Keratinocyte (primary cell): ENCODE data around the gene NMNAT2. TPM values are rescaled to one million over a fixed set of nuclear protein-coding genes. Genes with fewer than 3 reads are reported as not detected.

Source experiments
- DNase-seq: peaks from one replicate; pipeline ENCODE4 v3.0.0-alpha.2; 2011; ENCODE audit warnings: low read depth, missing footprints, low spot score
- FAIRE-seq: peaks from 2 replicates; lab custom pipeline; 2011; peaks lifted over from hg19 to GRCh38; lab: Jason Lieb, UNC
- H2AFZ ChIP-seq: 2 replicates; pipeline ENCODE4 v1.6.0; 2012; ENCODE audit warnings: low read length, control low read depth, inconsistent platforms; ENCODE audit not compliant: control insufficient read depth
- H3K27ac ChIP-seq: 2 replicates; pipeline ENCODE4 v1.5.1; 2011; ENCODE audit warnings: low read length; ENCODE audit not compliant: control insufficient read depth, insufficient read depth
- H3K27me3 ChIP-seq: 3 replicates; pipeline ENCODE4 v1.6.0; 2011; ENCODE audit warnings: low read length; ENCODE audit not compliant: control insufficient read depth, insufficient read depth; ENCODE audit errors: extremely low read depth
- H3K36me3 ChIP-seq, 2 experiments: 2 replicates in 1 of 2; 3 replicates in 1 of 2; pipeline ENCODE4 v1.5.1; 2011; ENCODE audit warnings: low read length in 2 of 2, mild to moderate bottlenecking in 1 of 2; ENCODE audit not compliant: control insufficient read depth in 2 of 2, insufficient read depth in 2 of 2; ENCODE audit errors: extremely low read depth in 1 of 2
- H3K4me1 ChIP-seq: 3 replicates; pipeline ENCODE4 v1.5.1; 2011; ENCODE audit warnings: low read length; ENCODE audit not compliant: control insufficient read depth, insufficient read depth; ENCODE audit errors: extremely low read depth
- H3K4me2 ChIP-seq: 3 replicates; pipeline ENCODE4 v1.6.0; 2011; ENCODE audit warnings: low read depth, low read length; ENCODE audit not compliant: control insufficient read depth, insufficient read depth; ENCODE audit errors: extremely low read depth
- H3K4me3 ChIP-seq, 3 experiments: fragments of 200-600 bp in 1 of 3; sonication (generic) in 1 of 3; 2 replicates in 2 of 3; 3 replicates in 1 of 3; pipeline ENCODE4 v1.5.1; 2011 to 2016; ENCODE audit warnings: low read length in 3 of 3, mild to moderate bottlenecking in 3 of 3, control low read depth in 2 of 3, inconsistent platforms in 1 of 3, low read depth in 1 of 3, mixed read lengths in 1 of 3, mixed run types in 1 of 3, moderate library complexity in 1 of 3; ENCODE audit not compliant: control insufficient read depth in 2 of 3, insufficient read depth in 2 of 3; ENCODE audit errors: extremely low read depth in 1 of 3
- H3K79me2 ChIP-seq: 2 replicates; pipeline ENCODE4 v1.6.0; 2012; ENCODE audit warnings: low read length; ENCODE audit not compliant: control insufficient read depth, insufficient read depth
- H3K9ac ChIP-seq: 3 replicates; pipeline ENCODE4 v1.6.0; 2011; ENCODE audit warnings: low read length; ENCODE audit not compliant: control insufficient read depth, insufficient read depth; ENCODE audit errors: extremely low read depth
- H3K9me1 ChIP-seq: 3 replicates; pipeline ENCODE4 v1.6.0; 2011; ENCODE audit warnings: low read length; ENCODE audit not compliant: control insufficient read depth, insufficient read depth; ENCODE audit errors: extremely low read depth
- H3K9me3 ChIP-seq: 2 replicates; pipeline ENCODE4 v1.5.1; 2012; ENCODE audit warnings: low read depth, low read length; ENCODE audit not compliant: control insufficient read depth
- H4K20me1 ChIP-seq: 3 replicates; pipeline ENCODE4 v1.6.0; 2011; ENCODE audit warnings: low read length; ENCODE audit not compliant: control insufficient read depth, insufficient read depth; ENCODE audit errors: extremely low read depth
- CTCF ChIP-seq, 3 experiments: IDR thresholded peaks in 1 of 3; conservative IDR thresholded peaks in 1 of 3; optimal IDR thresholded peaks in 1 of 3; 2 replicates in 2 of 3; 3 replicates in 1 of 3; pipeline versions ENCODE3 to v1.5.1; 2011; ENCODE audit warnings: low read length in 3 of 3, mild to moderate bottlenecking in 3 of 3, moderate library complexity in 2 of 3, control low read depth in 1 of 3, inconsistent platforms in 1 of 3; ENCODE audit not compliant: insufficient read depth in 2 of 3; ENCODE audit errors: extremely low read depth in 1 of 3
- EZH2 ChIP-seq: IDR thresholded peaks from one replicate; pipeline ENCODE4 v1.6.1; 2012; ENCODE audit warnings: inconsistent platforms, mild to moderate bottlenecking, low read length, moderate library complexity
- dilution Hi-C: fragments of 300-500 bp; cut with MboI; formaldehyde crosslinking; loops from one replicate; pipeline ENCODE4 v1.7.0; 2020; ENCODE audit warnings: low sequenced_read_pairs; ENCODE audit not compliant: extremely low pct_ligation_motif_present
- polyA plus RNA-seq, 5 experiments: library from polyadenylated mRNA; depleted of rRNA in 3 of 5; stranded (reverse) in 3 of 5; stranded (forward) in 1 of 5; unstranded in 1 of 5; fragments of >200 nt; gene quantifications; 1 replicate in 1 of 5; 2 replicates in 3 of 5; 3 replicates in 1 of 5; pipeline versions ENCODE4 v1.2.1 to v1.2.3, GENCODE V29; 2011 to 2012; ENCODE audit warnings: missing spikeins in 2 of 5, low read depth in 1 of 5, low replicate concordance in 1 of 5

The NMNAT2 gene
- polyA plus RNA-seq, 1 donor (not counting 4 experiments of a cell fraction or from before 2014, with no cell fraction given) = 0.72 TPM

- Histone ChIP-seq H3K4me2 (no peak overlapping the region), H3K79me2 (no peaks in the 10 kb centered on the region), H3K36me3 (no peaks in the 10 kb centered on the region), H3K4me1 (no peaks in the 10 kb centered on the region), H2AFZ (no peak overlapping the region), H4K20me1 (no peaks in the 10 kb centered on the region), H3K9ac (no peak overlapping the region), H3K9me1 (no peaks in the 10 kb centered on the region), H3K27ac (no peak overlapping the region), H3K27me3 (peaks cover 6% of the 10 kb centered on the region), H3K4me3 (no peak overlapping the region), H3K9me3 (no peaks in the 10 kb centered on the region)
- no peak for FAIRE-seq
- TF ChIP-seq CTCF (optimal IDR thresholded peaks at IDR 0.05 in 1 of 3, IDR thresholded peaks at IDR 0.05 in 1 of 3, conservative IDR thresholded peaks at IDR 0.05 in 1 of 3; ENCODE audit: extremely low read depth in 1 of 3, insufficient read depth in 2 of 3, low read length in 3 of 3) (no peak), EZH2 (no peak)
- dilution Hi-C loops = no loop called here
- DNase-seq = no peak
Observed at GRCh38 chr1:183394435-183394834, 23.7 kb downstream of the NMNAT2 start.

GRCh38 chr1:183391863-183392262 lies 26.3 kb downstream of the NMNAT2 start:
- Histone ChIP-seq H3K27me3 (peaks cover 9% of the 10 kb centered on the region), H3K4me2 (no peak overlapping the region), H3K9me1 (no peaks in the 10 kb centered on the region), H3K27ac (no peak overlapping the region), H3K4me3 (no peak overlapping the region), H4K20me1 (no peaks in the 10 kb centered on the region), H3K36me3 (no peaks in the 10 kb centered on the region), H3K79me2 (no peaks in the 10 kb centered on the region), H3K9me3 (no peaks in the 10 kb centered on the region), H3K9ac (no peak overlapping the region), H2AFZ (no peak overlapping the region), H3K4me1 (no peaks in the 10 kb centered on the region)
- no peak for FAIRE-seq
- dilution Hi-C loops = no loop called here
- TF ChIP-seq CTCF (optimal IDR thresholded peaks at IDR 0.05 in 1 of 3, IDR thresholded peaks at IDR 0.05 in 1 of 3, conservative IDR thresholded peaks at IDR 0.05 in 1 of 3; ENCODE audit: extremely low read depth in 1 of 3, insufficient read depth in 2 of 3, low read length in 3 of 3) = no peak
- TF ChIP-seq EZH2 = no peak
- no peak for DNase-seq
